GM23338 (cell line): ENCODE data around the gene MAP1S. TPM values are rescaled to one million over a fixed set of nuclear protein-coding genes. Genes with fewer than 3 reads are reported as not detected.

ENCODE experiments used
- ATAC-seq: fragments of 200-7000 bp; cut with Tn5 transposase; 3 replicates; pipeline ENCODE4 v1.9.1; 2020
- DNase-seq: peaks from one replicate; pipeline ENCODE4 v3.0.0-alpha.2; 2015; ENCODE audit warnings: low spot score
- H2AFZ ChIP-seq: fragments of 200-600 bp; sonication (generic); 2 replicates; pipeline ENCODE4 v1.8.0; 2016; ENCODE audit warnings: antibody characterized with exemption, mild to moderate bottlenecking, moderate library complexity
- H3F3A ChIP-seq: fragments of 200-600 bp; sonication (generic); replicated peaks from 2 replicates; pipeline ENCODE4 v1.8.0; 2017; ENCODE audit warnings: antibody characterized with exemption, mixed run types, low read depth
- H3K27ac ChIP-seq: fragments of 200-600 bp; sonication (generic); 2 replicates; pipeline ENCODE4 v1.6.1; 2016; ENCODE audit warnings: low read depth
- H3K27me3 ChIP-seq: fragments of 200-600 bp; sonication (generic); 2 replicates; pipeline ENCODE4 v1.8.0; 2016; ENCODE audit warnings: mild to moderate bottlenecking, mixed run types, moderate library complexity; ENCODE audit not compliant: insufficient read depth
- H3K36me3 ChIP-seq: fragments of 200-600 bp; sonication (generic); 2 replicates; pipeline ENCODE4 v1.8.0; 2016; ENCODE audit warnings: mild to moderate bottlenecking; ENCODE audit not compliant: insufficient read depth
- H3K4me1 ChIP-seq: fragments of 200-600 bp; sonication (generic); 2 replicates; pipeline ENCODE4 v1.8.0; 2016; ENCODE audit warnings: mild to moderate bottlenecking, moderate library complexity; ENCODE audit not compliant: insufficient read depth
- H3K4me2 ChIP-seq: fragments of 200-600 bp; sonication (generic); 2 replicates; pipeline ENCODE4 v1.7.1; 2017; ENCODE audit warnings: mixed run types
- H3K4me3 ChIP-seq: fragments of 200-600 bp; sonication (generic); 2 replicates; pipeline ENCODE4 v1.6.1; 2016; ENCODE audit warnings: mixed run types
- H3K79me2 ChIP-seq: fragments of 200-600 bp; sonication (generic); replicated peaks from 2 replicates; pipeline ENCODE4 v1.8.0; 2017; ENCODE audit warnings: mild to moderate bottlenecking; ENCODE audit not compliant: insufficient read depth
- H3K9me2 ChIP-seq: fragments of 200-600 bp; sonication (generic); 2 replicates; pipeline ENCODE4 v1.8.0; 2017; ENCODE audit not compliant: insufficient read depth
- H4K20me1 ChIP-seq: fragments of 200-600 bp; sonication (generic); replicated peaks from 2 replicates; pipeline ENCODE4 v1.8.0; 2017; ENCODE audit warnings: mild to moderate bottlenecking; ENCODE audit not compliant: insufficient read depth
- H3K27ac Mint-ChIP-seq: 2 replicates; pipeline ENCODE4 v1.8.0; 2020; ENCODE audit warnings: inconsistent platforms, mild to moderate bottlenecking, moderate library complexity, mixed read lengths
- H3K27me3 Mint-ChIP-seq: 3 replicates; pipeline ENCODE4 v1.8.0; 2022; ENCODE audit warnings: low read depth, mild to moderate bottlenecking, moderate library complexity, mixed read lengths, inconsistent platforms; ENCODE audit not compliant: insufficient read depth, poor library complexity
- H3K36me3 Mint-ChIP-seq: 3 replicates; pipeline ENCODE4 v1.8.0; 2021; ENCODE audit warnings: low read depth, mild to moderate bottlenecking, inconsistent platforms, moderate library complexity, mixed read lengths
- H3K4me1 Mint-ChIP-seq: 3 replicates; pipeline ENCODE4 v1.8.0; 2020; ENCODE audit warnings: mild to moderate bottlenecking, inconsistent platforms, mixed read lengths
- H3K4me3 Mint-ChIP-seq: 3 replicates; pipeline ENCODE4 v1.8.0; 2021; ENCODE audit warnings: moderate library complexity, mild to moderate bottlenecking, inconsistent platforms, mixed read lengths
- H3K9me3 Mint-ChIP-seq: 3 replicates; pipeline ENCODE4 v1.8.0; 2020; ENCODE audit warnings: moderate library complexity, mild to moderate bottlenecking, inconsistent platforms, mixed read lengths
- CREB1 ChIP-seq: fragments of 250-450 bp; sonication (Bioruptor Pico); IDR thresholded peaks from 2 replicates; pipeline ENCODE4 v1.5.0; 2020; ENCODE audit warnings: low read depth, mild to moderate bottlenecking, moderate library complexity
- CTCF ChIP-seq, 2 experiments: fragments of 200-600 bp in 1 of 2; sonication (generic) in 1 of 2; conservative IDR thresholded peaks; 2 replicates each; pipeline versions ENCODE4 v1.5.1 to v1.6.1; 2016 to 2017; ENCODE audit warnings: antibody characterized with exemption in 2 of 2, low read depth in 2 of 2, mild to moderate bottlenecking in 2 of 2, moderate library complexity in 1 of 2
- ETS1 ChIP-seq: IDR thresholded peaks from 2 replicates; pipeline ENCODE4 v1.6.1; 2016; ENCODE audit warnings: antibody characterized with exemption
- EZH2 ChIP-seq: fragments of 200-600 bp; sonication (generic); IDR thresholded peaks from one replicate; pipeline ENCODE4 v1.8.0; 2017; ENCODE audit warnings: antibody characterized with exemption, mild to moderate bottlenecking, low read depth; ENCODE audit not compliant: unreplicated experiment
- JUNB ChIP-seq: IDR thresholded peaks from one replicate; pipeline ENCODE4 v1.6.1; 2016; ENCODE audit warnings: antibody characterized with exemption; ENCODE audit not compliant: unreplicated experiment
- NANOG ChIP-seq: IDR thresholded peaks from 2 replicates; pipeline ENCODE4 v1.6.1; 2016; ENCODE audit warnings: antibody characterized with exemption, borderline replicate concordance
- POLR2AphosphoS5 ChIP-seq: IDR thresholded peaks from 2 replicates; pipeline ENCODE4 v1.6.1; 2016; ENCODE audit warnings: antibody characterized with exemption, low read depth
- REST ChIP-seq: IDR thresholded peaks from one replicate; pipeline ENCODE4 v1.6.1; 2018; ENCODE audit warnings: antibody characterized with exemption; ENCODE audit not compliant: unreplicated experiment
- STAT1 ChIP-seq: IDR thresholded peaks from one replicate; pipeline ENCODE4 v1.6.1; 2016; ENCODE audit warnings: antibody characterized with exemption; ENCODE audit not compliant: unreplicated experiment
- ZNF331 ChIP-seq: fragments of 250-450 bp; sonication (Bioruptor Pico); IDR thresholded peaks from 2 replicates; pipeline ENCODE4 v1.5.0; 2020; ENCODE audit warnings: low read depth, mild to moderate bottlenecking, moderate library complexity
- polyA plus RNA-seq: library from polyadenylated mRNA; unstranded; fragments of >200 nt; fragmentation: Nextera tagmentation; extraction: Ambion mirVana; gene quantifications from 2 replicates; pipeline ENCODE4 v1.2.1, GENCODE V29; 2016
- total RNA-seq: library from RNA; depleted of rRNA; stranded (reverse); fragments of >200 nt; shearing (Covaris generic); gene quantifications from 2 replicates; pipeline ENCODE4 v1.2.3, GENCODE V29; 2014

The MAP1S gene
- total and polyA plus RNA-seq, 2 experiments from 2014 or later, result 102 to 104 TPM

GRCh38 chr19:17683078-17683477, 36.2 kb upstream of the MAP1S start (continued):
- TF ChIP-seq ETS1 (no peak), REST (no peak), ZNF331 (no peak), NANOG (no peak)

- peaks cover 3% of the 10 kb centered on the region; the same call in 1 of the 2 replicates for H3K27me3 ChIP-seq
- peaks cover 19% of the 10 kb centered on the region for H3K27me3 Mint-ChIP-seq
- H3K4me2 ChIP-seq, result no peak overlapping the region
- no peak overlapping the region for H3K27ac ChIP-seq
- no peaks in the 10 kb centered on the region for H3K36me3 ChIP-seq
- no peak overlapping the region for H2AFZ ChIP-seq
- H3F3A ChIP-seq, result peaks cover 12% of the 10 kb centered on the region; the same call in 1 of the 2 replicates
- 0 out of 3 replicates have a peak, but pooled peaks cover 2% of the 10 kb centered on the region for H3K9me3 Mint-ChIP-seq
- H3K9me2 ChIP-seq, result no peaks in the 10 kb centered on the region
- ATAC-seq (no peak), DNase-seq (no peak)
- H3K79me2 ChIP-seq, result peaks cover 65% of the 10 kb centered on the region
- no peak overlapping the region; the same call in 2 of the 3 replicates for H3K4me3 Mint-ChIP-seq
- H4K20me1 ChIP-seq, result peaks cover 21% of the 10 kb centered on the region
- peaks cover 30% of the 10 kb centered on the region for H3K4me1 Mint-ChIP-seq
- peaks cover 18% of the 10 kb centered on the region for H3K36me3 Mint-ChIP-seq
- H3K27ac Mint-ChIP-seq, result no peak overlapping the region
- peaks cover 20% of the 10 kb centered on the region for H3K4me1 ChIP-seq
- H3K4me3 ChIP-seq, result no peak overlapping the region
- no peak for TF ChIP-seq ETS1
- TF ChIP-seq CTCF (conservative IDR thresholded peaks at IDR 0.05; ENCODE audit: low read depth in 2 of 2), result no peak
- TF ChIP-seq CREB1 (CRISPR knock-in tag), result no peak
- no peak for TF ChIP-seq EZH2
- no peak for TF ChIP-seq NANOG
- TF ChIP-seq REST, result no peak
- no peak for TF ChIP-seq ZNF331
- no peak for TF ChIP-seq POLR2AphosphoS5
- no peak for TF ChIP-seq JUNB
- TF ChIP-seq STAT1, result no peak
Observed at GRCh38 chr19:17684256-17684655, 35.0 kb upstream of the MAP1S start.
